Neural progenitor cell (in vitro differentiated cells): ENCODE results near the gene IGFL1.

Experiments used
- EZH2phosphoT487 ChIP-seq: fragments of 200-600 bp; sonication (generic); IDR thresholded peaks from 2 replicates; pipeline ENCODE4 v1.6.1; 2017; ENCODE audit warnings: antibody characterized with exemption
- TF ChIP-seq, protein P1 (sequence below): fragments of 200-600 bp; sonication (generic); IDR thresholded peaks from 2 replicates; pipeline ENCODE4 v1.5.1; 2017; ENCODE audit warnings: antibody characterized with exemption, mild to moderate bottlenecking

DNA sequence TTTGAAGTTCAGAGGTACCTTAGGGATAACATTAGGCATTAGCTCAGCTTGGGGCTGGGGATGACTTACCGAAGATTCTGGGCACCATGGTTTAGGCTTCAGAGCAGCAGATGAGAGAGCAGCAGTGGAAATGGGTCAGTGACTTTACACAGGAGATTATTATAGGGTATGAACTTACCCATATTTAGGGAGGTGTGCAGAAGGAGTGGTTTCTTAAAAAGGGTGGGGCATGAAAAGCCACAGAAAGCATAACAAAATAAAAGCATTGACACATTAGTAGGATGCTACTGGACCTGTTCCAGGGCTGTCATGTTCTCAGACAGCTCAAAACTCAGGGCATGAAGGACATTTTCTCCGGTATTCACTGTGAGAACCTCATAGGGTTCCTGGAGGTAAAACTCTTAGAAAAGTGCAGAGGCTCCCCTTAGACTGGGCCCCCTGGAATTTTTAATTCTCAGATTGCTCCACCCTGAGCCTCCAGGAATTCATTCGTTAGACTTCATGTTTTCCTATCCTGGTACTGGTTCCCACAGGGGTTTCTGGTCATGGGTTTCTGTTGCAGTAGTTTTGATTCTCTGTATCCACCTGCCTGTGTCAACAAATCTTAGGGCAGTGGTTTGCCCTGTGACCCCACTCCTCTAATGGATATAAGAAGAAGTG, 20.7 kb downstream of the IGFL1 start:
- TF ChIP-seq, protein P1, sequence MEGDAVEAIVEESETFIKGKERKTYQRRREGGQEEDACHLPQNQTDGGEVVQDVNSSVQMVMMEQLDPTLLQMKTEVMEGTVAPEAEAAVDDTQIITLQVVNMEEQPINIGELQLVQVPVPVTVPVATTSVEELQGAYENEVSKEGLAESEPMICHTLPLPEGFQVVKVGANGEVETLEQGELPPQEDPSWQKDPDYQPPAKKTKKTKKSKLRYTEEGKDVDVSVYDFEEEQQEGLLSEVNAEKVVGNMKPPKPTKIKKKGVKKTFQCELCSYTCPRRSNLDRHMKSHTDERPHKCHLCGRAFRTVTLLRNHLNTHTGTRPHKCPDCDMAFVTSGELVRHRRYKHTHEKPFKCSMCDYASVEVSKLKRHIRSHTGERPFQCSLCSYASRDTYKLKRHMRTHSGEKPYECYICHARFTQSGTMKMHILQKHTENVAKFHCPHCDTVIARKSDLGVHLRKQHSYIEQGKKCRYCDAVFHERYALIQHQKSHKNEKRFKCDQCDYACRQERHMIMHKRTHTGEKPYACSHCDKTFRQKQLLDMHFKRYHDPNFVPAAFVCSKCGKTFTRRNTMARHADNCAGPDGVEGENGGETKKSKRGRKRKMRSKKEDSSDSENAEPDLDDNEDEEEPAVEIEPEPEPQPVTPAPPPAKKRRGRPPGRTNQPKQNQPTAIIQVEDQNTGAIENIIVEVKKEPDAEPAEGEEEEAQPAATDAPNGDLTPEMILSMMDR: no peak
- no peak for TF ChIP-seq EZH2phosphoT487
